Activated naive CD8-positive, alpha-beta T cell treated with anti-CD3 and anti-CD28 coated beads for 36 hours (primary cell): ENCODE data around the gene PKNOX1. TPM values are rescaled to one million over a fixed set of nuclear protein-coding genes. Genes with fewer than 3 reads are reported as not detected.
"Not testable (repeated sequence)": the region's sequence is repeated elsewhere in the genome, so short reads cannot be mapped to it uniquely, and the experiment has no call there.

Source experiments
- DNase-seq: peaks from one replicate; pipeline ENCODE4 v3.0.0; 2021
- H3K27ac Mint-ChIP-seq: one replicate; pipeline ENCODE4 v1.8.0; 2022; ENCODE audit warnings: mild to moderate bottlenecking, moderate library complexity, mixed read lengths
- H3K27me3 Mint-ChIP-seq: one replicate; pipeline ENCODE4 v1.8.0; 2022; ENCODE audit warnings: mild to moderate bottlenecking, mixed read lengths
- H3K36me3 Mint-ChIP-seq: one replicate; pipeline ENCODE4 v1.8.0; 2021; ENCODE audit warnings: mild to moderate bottlenecking, mixed read lengths
- H3K4me1 Mint-ChIP-seq: one replicate; pipeline ENCODE4 v1.8.0; 2021; ENCODE audit warnings: mixed read lengths
- H3K4me3 Mint-ChIP-seq: one replicate; pipeline ENCODE4 v1.8.0; 2022; ENCODE audit warnings: mild to moderate bottlenecking, moderate library complexity, mixed read lengths
- H3K9me3 Mint-ChIP-seq: one replicate; pipeline ENCODE4 v1.8.0; 2022; ENCODE audit warnings: mixed read lengths
- total RNA-seq, 2 experiments: library from RNA; stranded (reverse); gene quantifications; one replicate each; pipeline ENCODE4 v1.2.3, GENCODE V29; 2021

The PKNOX1 gene
- total RNA-seq, 2 experiments from 2014 or later, result 17.8 to 18.5 TPM

- Mint-ChIP-seq H3K27ac (no peak overlapping the region), H3K4me3 (no peak overlapping the region), H3K9me3 (no peaks in the 10 kb centered on the region), H3K36me3 (no peaks in the 10 kb centered on the region), H3K4me1 (peaks cover 19% of the 10 kb centered on the region), H3K27me3 (no peaks in the 10 kb centered on the region)
- no peak for DNase-seq
These were observed 15.7 kb downstream of the PKNOX1 start for GRCh38 chr21:42989816-42990650.

GRCh38 chr21:42991992-42992740, 17.8 kb downstream of the PKNOX1 start:
- DNase-seq, result no peak
- no peak overlapping the region for H3K27ac Mint-ChIP-seq
- H3K4me1 Mint-ChIP-seq, result peaks cover 9% of the 10 kb centered on the region
- no peaks in the 10 kb centered on the region for H3K9me3 Mint-ChIP-seq
- H3K27me3 Mint-ChIP-seq, result no peaks in the 10 kb centered on the region
- no peaks in the 10 kb centered on the region for H3K36me3 Mint-ChIP-seq
- no peak overlapping the region for H3K4me3 Mint-ChIP-seq

GRCh38 chr21:42993051-42993712, 18.8 kb downstream of the PKNOX1 start:
- DNase-seq, result no peak
- Mint-ChIP-seq H3K4me3 (no peak overlapping the region), H3K27me3 (no peaks in the 10 kb centered on the region), H3K36me3 (peaks cover 6% of the 10 kb centered on the region), H3K4me1 (peaks cover 9% of the 10 kb centered on the region), H3K27ac (no peak overlapping the region), H3K9me3 (no peaks in the 10 kb centered on the region)

GRCh38 chr21:42997053-42997452, 22.7 kb downstream of the PKNOX1 start:
- Mint-ChIP-seq H3K27me3 (no peaks in the 10 kb centered on the region), H3K36me3 (peaks cover 22% of the 10 kb centered on the region), H3K4me3 (no peak overlapping the region), H3K9me3 (peaks cover 13% of the 10 kb centered on the region), H3K4me1 (no peaks in the 10 kb centered on the region), H3K27ac (no peak overlapping the region)
- DNase-seq, result no peak

GRCh38 chr21:42997983-42998382, 23.6 kb downstream of the PKNOX1 start:
- DNase-seq, H3K27ac Mint-ChIP-seq, H3K27me3 Mint-ChIP-seq, H3K4me1 Mint-ChIP-seq, H3K4me3 Mint-ChIP-seq: not testable (repeated sequence)
- Mint-ChIP-seq H3K36me3 (peaks cover 22% of the 10 kb centered on the region), H3K9me3 (peaks cover 13% of the 10 kb centered on the region)

- DNase-seq, H3K27ac Mint-ChIP-seq, H3K27me3 Mint-ChIP-seq, H3K4me1 Mint-ChIP-seq, H3K4me3 Mint-ChIP-seq: not testable (repeated sequence)
- Mint-ChIP-seq H3K36me3 (peaks cover 22% of the 10 kb centered on the region), H3K9me3 (peaks cover 13% of the 10 kb centered on the region)
These were observed 24.8 kb downstream of the PKNOX1 start for GRCh38 chr21:42999152-42999551.

- H3K4me1 Mint-ChIP-seq, H3K27me3 Mint-ChIP-seq, H3K4me3 Mint-ChIP-seq, DNase-seq, H3K27ac Mint-ChIP-seq: not testable (repeated sequence)
- H3K36me3 Mint-ChIP-seq, result peaks cover 22% of the 10 kb centered on the region
- H3K9me3 Mint-ChIP-seq, result peaks cover 13% of the 10 kb centered on the region
These were observed 25.7 kb downstream of the PKNOX1 start for GRCh38 chr21:43000041-43000440.

- Mint-ChIP-seq H3K4me1 (peaks cover 2% of the 10 kb centered on the region), H3K4me3 (no peak overlapping the region), H3K27me3 (no peaks in the 10 kb centered on the region), H3K36me3 (peaks cover 24% of the 10 kb centered on the region), H3K27ac (no peak overlapping the region), H3K9me3 (peaks cover 13% of the 10 kb centered on the region)
- DNase-seq, result no peak
These were observed 27.0 kb downstream of the PKNOX1 start for GRCh38 chr21:43001316-43001715.

GRCh38 chr21:43004926-43005325, 30.6 kb downstream of the PKNOX1 start:
- peaks cover 9% of the 10 kb centered on the region for H3K9me3 Mint-ChIP-seq
- H3K36me3 Mint-ChIP-seq, result peaks cover 13% of the 10 kb centered on the region
- no peak overlapping the region for H3K4me3 Mint-ChIP-seq
- H3K27ac Mint-ChIP-seq, result no peak overlapping the region
- DNase-seq, result no peak
- no peaks in the 10 kb centered on the region for H3K27me3 Mint-ChIP-seq
- H3K4me1 Mint-ChIP-seq, result peaks cover 2% of the 10 kb centered on the region

- Mint-ChIP-seq H3K9me3 (peaks cover 5% of the 10 kb centered on the region), H3K27ac (no peak overlapping the region), H3K27me3 (no peaks in the 10 kb centered on the region), H3K4me1 (peaks cover 2% of the 10 kb centered on the region), H3K4me3 (no peak overlapping the region), H3K36me3 (peaks cover 10% of the 10 kb centered on the region)
- no peak for DNase-seq
These were observed 31.3 kb downstream of the PKNOX1 start for GRCh38 chr21:43005635-43006034.

- not testable (repeated sequence) for H3K27me3 Mint-ChIP-seq, H3K4me3 Mint-ChIP-seq, DNase-seq, H3K4me1 Mint-ChIP-seq, H3K9me3 Mint-ChIP-seq, H3K27ac Mint-ChIP-seq
- peaks cover 12% of the 10 kb centered on the region for H3K36me3 Mint-ChIP-seq
These were observed 31.9 kb downstream of the PKNOX1 start for GRCh38 chr21:43006051-43006873.

GRCh38 chr21:43006874-43007208, 32.5 kb downstream of the PKNOX1 start:
- H3K4me1 Mint-ChIP-seq, result peaks cover 2% of the 10 kb centered on the region
- no peaks in the 10 kb centered on the region for H3K9me3 Mint-ChIP-seq
- H3K27me3 Mint-ChIP-seq, result no peaks in the 10 kb centered on the region
- H3K4me3 Mint-ChIP-seq, result no peak overlapping the region
- H3K27ac Mint-ChIP-seq, result no peak overlapping the region
- no peak for DNase-seq
- H3K36me3 Mint-ChIP-seq, result peaks cover 15% of the 10 kb centered on the region

GRCh38 chr21:43012596-43012995, 38.2 kb downstream of the PKNOX1 start:
- H3K36me3 Mint-ChIP-seq, result peaks cover 17% of the 10 kb centered on the region
- no peaks in the 10 kb centered on the region for H3K9me3 Mint-ChIP-seq
- DNase-seq, result no peak
- H3K4me3 Mint-ChIP-seq, result no peak overlapping the region
- H3K4me1 Mint-ChIP-seq, result no peaks in the 10 kb centered on the region
- H3K27ac Mint-ChIP-seq, result no peak overlapping the region
- no peaks in the 10 kb centered on the region for H3K27me3 Mint-ChIP-seq

GRCh38 chr21:43015906-43016540, 41.7 kb downstream of the PKNOX1 start:
- H3K27me3 Mint-ChIP-seq, result no peaks in the 10 kb centered on the region
- no peaks in the 10 kb centered on the region for H3K4me1 Mint-ChIP-seq
- DNase-seq, result no peak
- H3K27ac Mint-ChIP-seq, result no peak overlapping the region
- no peaks in the 10 kb centered on the region for H3K9me3 Mint-ChIP-seq
- peaks cover 12% of the 10 kb centered on the region for H3K36me3 Mint-ChIP-seq
- no peak overlapping the region for H3K4me3 Mint-ChIP-seq
